Small intestine (tissue), 7 donors: ENCODE measurements around the gene JPT2. TPM values are rescaled to one million over a fixed set of nuclear protein-coding genes. Genes with fewer than 3 reads are reported as not detected.

Experiments
- DNase-seq, 2 donors: peaks; one replicate each; pipeline versions ENCODE4 v3.0.0 to v3.0.0-alpha.2; 2013
- FAIRE-seq: peaks from 2 replicates; lab custom pipeline; 2012; peaks lifted over from hg19 to GRCh38; lab: Jason Lieb, UNC
- H3K27ac ChIP-seq, 3 donors: one replicate each; pipeline ENCODE4 v1.5.1; 2013; ENCODE audit warnings: low read length in 2 of 3, mild to moderate bottlenecking in 2 of 3, control low read depth in 1 of 3, inconsistent platforms in 1 of 3, low read depth in 1 of 3, moderate library complexity in 1 of 3
- H3K27me3 ChIP-seq, 3 donors: one replicate each; pipeline ENCODE4 v1.6.1; 2013; ENCODE audit warnings: low read length in 3 of 3, inconsistent platforms in 1 of 3; ENCODE audit not compliant: control insufficient read depth in 3 of 3, insufficient read depth in 3 of 3
- H3K36me3 ChIP-seq, 3 donors: one replicate each; pipeline ENCODE4 v1.6.1; 2013; ENCODE audit warnings: low read length in 3 of 3, inconsistent platforms in 1 of 3, low read depth in 1 of 3, mild to moderate bottlenecking in 1 of 3, moderate library complexity in 1 of 3; ENCODE audit not compliant: control insufficient read depth in 3 of 3, insufficient read depth in 2 of 3
- H3K4me1 ChIP-seq, 3 donors: one replicate each; pipeline ENCODE4 v1.6.1; 2013; ENCODE audit warnings: low read length in 2 of 3, inconsistent platforms in 1 of 3, low read depth in 1 of 3, mild to moderate bottlenecking in 1 of 3, moderate library complexity in 1 of 3; ENCODE audit not compliant: control insufficient read depth in 3 of 3, insufficient read depth in 2 of 3
- H3K4me3 ChIP-seq, 3 donors: one replicate each; pipeline ENCODE4 v1.5.1; 2013; ENCODE audit warnings: low read length in 3 of 3, control low read depth in 1 of 3, inconsistent platforms in 1 of 3, low read depth in 1 of 3, mild to moderate bottlenecking in 1 of 3, moderate library complexity in 1 of 3
- H3K9me3 ChIP-seq, 2 donors: one replicate each; pipeline ENCODE4 v1.6.1; 2013; ENCODE audit warnings: low read depth in 1 of 2, low read length in 1 of 2; ENCODE audit not compliant: control insufficient read depth in 2 of 2, insufficient read depth in 1 of 2
- WGBS, 3 donors: extraction: QIAGEN DNeasy Blood & Tissue Kit; methylation state at CpG; one replicate each; pipeline ENCODE4 v1.1.7; 2013; 5-methylcytosine and 5-hydroxymethylcytosine counted together
- polyA plus RNA-seq, 4 donors: library from polyadenylated mRNA; stranded (reverse) in 3 of 4; unstranded in 1 of 4; fragments of 200-250 nt in 3 of 4; fragments of 120-200 nt in 1 of 4; gene quantifications; one replicate each; pipeline versions ENCODE4 v1.2.1 to v1.2.3, GENCODE V29; 2013
- donor health status: healthy with polysubstance abuse.
- donor health status: control.
- donor health status: control.
- donor health status: Bipolar disorder and iron deficiency.
- donor health status: healthy.

The JPT2 gene
- polyA plus RNA-seq, 4 donors, result 17.0 to 52.4 (median 36.3) TPM

- no peak for DNase-seq
- Histone ChIP-seq H3K27me3 (no peaks in the 10 kb centered on the region), H3K4me1 (no peaks in the 10 kb centered on the region), H3K4me3 (no peak overlapping the region), H3K9me3 (no peaks in the 10 kb centered on the region), H3K27ac (no peak overlapping the region), H3K36me3 (peaks cover 16 to 87% (median 26%) of the 10 kb centered on the region in 3 donors)
- FAIRE-seq, result no peak
- WGBS, 3 donors, result 95 to 98% (median 96%) methylated on average over 20 of the region's 20 CpGs
Observed at GRCh38 chr16:1662543-1662942, 15.5 kb upstream of the JPT2 start.

GRCh38 chr16:1665829-1666228, 12.2 kb upstream of the JPT2 start:
- WGBS, 3 donors, result 91 to 95% (median 93%) methylated on average over 13 to 15 of the region's 15 CpGs
- Histone ChIP-seq H3K9me3 (no peaks in the 10 kb centered on the region), H3K4me1 (no peaks in the 10 kb centered on the region), H3K36me3 (peaks cover 25 to 91% (median 38%) of the 10 kb centered on the region in 3 donors), H3K27me3 (no peaks in the 10 kb centered on the region), H3K27ac (no peak overlapping the region), H3K4me3 (no peak overlapping the region)
- no peak for DNase-seq
- no peak for FAIRE-seq

GRCh38 chr16:1666316-1666715, 11.8 kb upstream of the JPT2 start:
- Histone ChIP-seq H3K4me3 (no peak overlapping the region), H3K9me3 (no peaks in the 10 kb centered on the region), H3K4me1 (no peaks in the 10 kb centered on the region), H3K36me3 (peaks cover 25 to 91% (median 39%) of the 10 kb centered on the region in 3 donors), H3K27me3 (no peaks in the 10 kb centered on the region), H3K27ac (no peak overlapping the region)
- FAIRE-seq (no peak), DNase-seq (no peak)
- WGBS, 3 donors, result 91 to 93% (median 92%) methylated on average over 13 of the region's 13 CpGs

- H3K27ac ChIP-seq, result no peak overlapping the region
- 88 to 95% (median 88%) methylated on average over 8 of the region's 8 CpGs for WGBS, 3 donors
- no peak overlapping the region for H3K4me3 ChIP-seq
- H3K9me3 ChIP-seq, result no peaks in the 10 kb centered on the region
- H3K36me3 ChIP-seq, result peaks cover 30 to 91% (median 38%) of the 10 kb centered on the region in 3 donors
- no peaks in the 10 kb centered on the region for H3K27me3 ChIP-seq
- FAIRE-seq (no peak), DNase-seq (no peak)
- no peaks in the 10 kb centered on the region for H3K4me1 ChIP-seq
Observed at GRCh38 chr16:1667271-1667670, 10.8 kb upstream of the JPT2 start.

GRCh38 chr16:1667916-1668315, 10.2 kb upstream of the JPT2 start:
- FAIRE-seq (no peak), DNase-seq (no peak)
- no peak overlapping the region for H3K4me3 ChIP-seq
- H3K9me3 ChIP-seq, result no peaks in the 10 kb centered on the region
- WGBS, 3 donors, result 93 to 94% (median 94%) methylated on average over 14 of the region's 14 CpGs
- no peak overlapping the region for H3K27ac ChIP-seq
- peaks cover 27 to 92% (median 38%) of the 10 kb centered on the region in 3 donors for H3K36me3 ChIP-seq
- no peaks in the 10 kb centered on the region for H3K27me3 ChIP-seq
- no peaks in the 10 kb centered on the region for H3K4me1 ChIP-seq

GRCh38 chr16:1668612-1669319, 9.3 kb upstream of the JPT2 start:
- FAIRE-seq, result no peak
- H3K27ac ChIP-seq, result no peak overlapping the region
- WGBS, 3 donors, result 95 to 96% (median 96%) methylated on average over 23 of the region's 23 CpGs
- no peaks in the 10 kb centered on the region for H3K27me3 ChIP-seq
- no peak for DNase-seq
- no peaks in the 10 kb centered on the region for H3K4me1 ChIP-seq
- H3K4me3 ChIP-seq, result no peak overlapping the region
- peaks cover 25 to 96% (median 38%) of the 10 kb centered on the region in 3 donors for H3K36me3 ChIP-seq
- H3K9me3 ChIP-seq, result no peaks in the 10 kb centered on the region

GRCh38 chr16:1669698-1670097, 8.4 kb upstream of the JPT2 start:
- DNase-seq (no peak), FAIRE-seq (no peak)
- no peaks in the 10 kb centered on the region for H3K27me3 ChIP-seq
- H3K4me1 ChIP-seq, result no peaks in the 10 kb centered on the region
- no peak overlapping the region for H3K27ac ChIP-seq
- WGBS, 3 donors, result 94 to 98% (median 97%) methylated on average over 7 of the region's 7 CpGs
- H3K4me3 ChIP-seq, result no peak overlapping the region
- no peaks in the 10 kb centered on the region for H3K9me3 ChIP-seq
- peaks cover 25 to 97% (median 39%) of the 10 kb centered on the region in 3 donors for H3K36me3 ChIP-seq

- Histone ChIP-seq H3K4me3 (no peak overlapping the region), H3K27ac (no peak overlapping the region), H3K36me3 (peaks cover 22 to 98% (median 33%) of the 10 kb centered on the region in 3 donors), H3K27me3 (no peaks in the 10 kb centered on the region), H3K4me1 (no peaks in the 10 kb centered on the region), H3K9me3 (no peaks in the 10 kb centered on the region)
- 94 to 96% (median 96%) methylated on average over 19 of the region's 19 CpGs for WGBS, 3 donors
- DNase-seq (no peak), FAIRE-seq (no peak)
Observed at GRCh38 chr16:1670371-1670770, 7.7 kb upstream of the JPT2 start.
